Measurements from ENCODE around the gene ITGB3.
A peak's percentile ranks its signal among the peaks of the same experiment; 100 is the strongest.

ITGB3 gene

DNA sequence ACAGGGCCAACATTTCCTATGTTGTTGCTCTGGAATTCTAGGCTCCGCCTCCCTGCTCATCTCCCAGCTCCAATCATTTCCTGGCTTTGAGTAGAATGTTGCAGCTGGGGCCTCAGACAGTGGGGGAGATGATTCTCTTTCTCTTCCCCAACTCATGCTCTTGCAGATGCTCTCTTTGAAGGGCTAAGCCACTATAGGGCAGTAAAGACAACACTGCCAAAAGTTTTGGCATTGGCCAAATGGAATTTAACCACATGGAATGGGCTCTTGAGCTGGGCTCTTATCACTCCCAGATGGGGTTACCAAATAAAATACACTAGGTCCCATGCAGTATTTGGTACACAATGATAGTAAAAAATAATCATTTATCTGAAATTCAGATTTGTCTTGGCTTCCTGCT is 50.6 kb downstream of the ITGB3 start:
- TF ChIP-seq, protein P1, sequence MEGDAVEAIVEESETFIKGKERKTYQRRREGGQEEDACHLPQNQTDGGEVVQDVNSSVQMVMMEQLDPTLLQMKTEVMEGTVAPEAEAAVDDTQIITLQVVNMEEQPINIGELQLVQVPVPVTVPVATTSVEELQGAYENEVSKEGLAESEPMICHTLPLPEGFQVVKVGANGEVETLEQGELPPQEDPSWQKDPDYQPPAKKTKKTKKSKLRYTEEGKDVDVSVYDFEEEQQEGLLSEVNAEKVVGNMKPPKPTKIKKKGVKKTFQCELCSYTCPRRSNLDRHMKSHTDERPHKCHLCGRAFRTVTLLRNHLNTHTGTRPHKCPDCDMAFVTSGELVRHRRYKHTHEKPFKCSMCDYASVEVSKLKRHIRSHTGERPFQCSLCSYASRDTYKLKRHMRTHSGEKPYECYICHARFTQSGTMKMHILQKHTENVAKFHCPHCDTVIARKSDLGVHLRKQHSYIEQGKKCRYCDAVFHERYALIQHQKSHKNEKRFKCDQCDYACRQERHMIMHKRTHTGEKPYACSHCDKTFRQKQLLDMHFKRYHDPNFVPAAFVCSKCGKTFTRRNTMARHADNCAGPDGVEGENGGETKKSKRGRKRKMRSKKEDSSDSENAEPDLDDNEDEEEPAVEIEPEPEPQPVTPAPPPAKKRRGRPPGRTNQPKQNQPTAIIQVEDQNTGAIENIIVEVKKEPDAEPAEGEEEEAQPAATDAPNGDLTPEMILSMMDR (IDR thresholded peaks at IDR 0.05; ENCODE audit: low read depth, low read length): no peak
- no peak overlapping the region for H3K4me3 ChIP-seq (ENCODE audit: low read depth, low read length)

DNA sequence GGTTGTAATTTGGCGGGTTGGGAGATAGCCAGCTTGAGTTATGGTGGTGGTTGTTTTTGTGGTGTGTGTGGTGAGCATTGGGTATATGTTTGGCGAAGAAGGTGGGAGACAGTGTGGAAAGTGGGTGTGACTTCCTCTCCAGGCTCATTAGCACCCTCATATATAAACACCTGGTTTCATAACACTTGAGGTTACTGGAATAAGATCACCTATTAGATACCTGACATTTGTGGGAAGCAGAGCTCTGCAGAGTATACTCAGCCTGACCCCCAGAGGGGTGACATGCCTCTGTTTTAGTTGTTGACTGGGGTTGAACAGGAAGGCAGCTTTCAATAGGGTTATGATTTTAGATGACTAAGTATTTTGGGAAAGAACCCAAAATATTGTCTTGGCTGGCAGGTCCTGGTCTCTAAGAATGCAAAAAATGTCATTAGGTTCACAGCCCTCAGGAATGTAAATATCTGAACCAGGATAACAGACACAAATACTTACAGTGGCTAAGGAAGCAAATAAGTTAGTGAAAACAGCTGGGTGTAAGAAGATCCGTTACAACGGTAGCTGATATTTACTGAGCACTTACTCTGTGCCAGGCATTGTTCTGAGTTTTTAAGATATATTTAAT is 51.8 kb downstream of the ITGB3 start:
- H3K4me3 ChIP-seq (ENCODE audit: low read depth, low read length): no peak overlapping the region
- TF ChIP-seq, protein P1 (IDR thresholded peaks at IDR 0.05; ENCODE audit: low read depth, low read length): no peak

DNA sequence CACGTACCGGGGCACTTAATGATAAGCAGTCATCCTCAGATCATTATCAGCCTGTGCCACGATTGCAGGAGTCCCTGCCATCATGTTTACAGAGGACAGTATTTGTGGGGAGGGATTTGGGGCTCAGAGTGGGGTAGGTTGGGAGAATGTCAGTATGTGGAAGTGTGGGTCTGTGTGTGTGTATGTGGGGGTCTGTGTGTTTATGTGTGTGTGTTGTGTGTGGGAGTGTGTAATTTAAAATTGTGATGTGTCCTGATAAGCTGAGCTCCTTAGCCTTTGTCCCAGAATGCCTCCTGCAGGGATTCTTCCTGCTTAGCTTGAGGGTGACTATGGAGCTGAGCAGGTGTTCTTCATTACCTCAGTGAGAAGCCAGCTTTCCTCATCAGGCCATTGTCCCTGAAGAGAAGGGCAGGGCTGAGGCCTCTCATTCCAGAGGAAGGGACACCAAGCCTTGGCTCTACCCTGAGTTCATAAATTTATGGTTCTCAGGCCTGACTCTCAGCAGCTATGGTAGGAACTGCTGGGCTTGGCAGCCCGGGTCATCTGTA is 56.6 kb downstream of the ITGB3 start:
- no peak overlapping the region for H3K4me3 ChIP-seq (ENCODE audit: low read depth, low read length)
- TF ChIP-seq, protein P1 (IDR thresholded peaks at IDR 0.05; ENCODE audit: low read depth, low read length): no peak

DNA sequence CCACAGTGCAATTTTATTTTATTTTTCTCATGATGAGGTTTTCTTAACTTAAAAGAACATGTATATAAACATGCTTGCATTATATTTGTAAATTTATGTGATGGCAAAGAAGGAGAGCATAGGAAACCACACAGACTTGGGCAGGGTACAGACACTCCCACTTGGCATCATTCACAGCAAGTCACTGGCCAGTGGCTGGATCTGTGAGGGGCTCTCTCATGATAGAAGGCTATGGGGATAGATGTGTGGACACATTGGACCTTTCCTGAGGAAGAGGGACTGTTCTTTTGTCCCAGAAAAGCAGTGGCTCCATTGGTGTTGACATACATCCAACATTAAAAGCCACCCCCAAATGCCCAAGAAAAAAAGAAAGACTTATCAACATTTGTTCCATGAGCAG is 57.8 kb downstream of the ITGB3 start:
- TF ChIP-seq, protein P1 (IDR thresholded peaks at IDR 0.05; ENCODE audit: low read depth, low read length): no peak
- no peak overlapping the region for H3K4me3 ChIP-seq (ENCODE audit: low read depth, low read length)

DNA sequence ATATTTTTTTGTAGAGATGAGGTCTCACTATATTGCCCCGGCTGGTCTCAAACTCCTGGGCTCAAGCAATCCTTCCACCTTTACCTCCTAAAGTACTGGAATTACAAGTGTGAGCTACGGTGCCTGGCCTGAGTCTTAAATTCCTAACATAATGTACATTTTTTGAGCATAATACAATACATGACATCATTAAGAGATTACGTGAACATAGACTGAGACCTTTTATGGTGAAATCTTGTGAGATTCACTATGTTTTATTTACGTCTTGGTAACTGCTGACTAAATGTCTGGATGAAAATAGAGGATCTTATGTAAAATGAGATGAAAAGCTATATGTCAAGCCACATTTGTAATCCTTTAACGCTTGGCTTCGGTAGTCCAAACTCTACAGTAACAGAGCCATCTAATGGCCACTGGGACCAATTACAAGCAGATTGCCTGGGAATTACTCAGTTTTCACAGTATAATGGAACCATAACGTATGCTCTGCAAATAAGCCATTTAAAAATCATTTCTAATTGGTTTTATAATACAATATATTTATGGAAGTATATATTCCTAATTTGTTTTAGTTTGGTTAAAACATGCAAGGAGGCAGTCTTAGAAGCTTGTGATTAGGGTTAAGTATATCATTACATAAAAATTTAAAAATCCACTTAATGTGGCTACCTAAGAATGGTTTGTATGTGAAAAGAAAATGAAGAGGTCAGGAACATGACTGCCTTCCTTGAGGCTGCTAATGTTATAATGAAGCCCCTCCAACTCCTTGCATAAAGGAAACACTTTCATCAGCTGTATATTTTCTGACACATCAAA is 62.0 kb downstream of the ITGB3 start:
- H3K4me3 ChIP-seq (ENCODE audit: low read depth, low read length): no peak overlapping the region
- TF ChIP-seq, protein P1 (IDR thresholded peaks at IDR 0.05; ENCODE audit: low read depth, low read length): peak; percentile 57; the same call in 1 of the 2 replicates

DNA sequence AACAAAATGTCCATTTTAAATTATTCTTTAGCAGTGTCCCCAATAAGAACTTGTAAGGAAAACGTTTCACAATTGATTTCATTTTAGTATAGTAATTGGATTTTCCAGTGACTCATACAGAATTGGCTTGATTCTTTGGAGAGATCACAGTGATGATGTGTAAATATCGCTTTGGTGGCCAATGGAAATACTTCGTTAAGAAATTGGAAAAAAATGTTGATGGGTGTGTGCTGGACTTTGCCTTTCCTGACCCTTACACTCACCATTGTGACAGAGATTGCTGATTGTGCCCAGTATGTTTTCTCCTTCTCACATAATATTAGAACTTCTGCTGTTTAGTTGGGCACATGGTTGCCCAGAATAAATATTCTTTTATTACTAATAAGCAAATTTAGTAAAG is 62.7 kb downstream of the ITGB3 start:
- TF ChIP-seq, protein P1 (IDR thresholded peaks at IDR 0.05; ENCODE audit: low read depth, low read length): no peak
- no peak overlapping the region for H3K4me3 ChIP-seq (ENCODE audit: low read depth, low read length)

DNA sequence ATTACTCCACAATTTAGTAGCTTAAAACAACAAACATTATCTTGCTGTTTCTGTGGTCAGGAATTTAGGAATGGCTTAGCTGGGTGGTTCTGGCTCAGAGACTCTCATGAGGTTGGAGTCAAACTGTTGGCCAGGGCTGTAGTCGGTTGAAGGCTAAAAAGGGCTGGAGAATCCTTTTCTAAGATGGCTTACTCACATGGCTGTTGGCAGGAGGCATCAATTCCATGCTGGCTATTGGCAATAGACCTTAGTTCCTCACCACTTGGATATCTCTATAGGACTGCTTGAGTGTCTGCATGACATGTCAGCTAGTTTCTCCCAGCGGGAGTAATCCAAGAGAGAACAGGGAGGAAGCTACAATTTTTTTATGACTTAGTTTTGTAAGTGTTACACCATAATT is 63.5 kb downstream of the ITGB3 start:
- TF ChIP-seq, protein P1 (IDR thresholded peaks at IDR 0.05; ENCODE audit: low read depth, low read length): no peak
- H3K4me3 ChIP-seq (ENCODE audit: low read depth, low read length): no peak overlapping the region

Measured in WI38 (cell line).